Measurements from ENCODE around the gene CIAO2A.

CIAO2A gene

GRCh38 chr15:64105113-64105704 is 11.6 kb upstream of the CIAO2A start:
- Histone ChIP-seq H3K9ac (ENCODE audit: low read depth, low read length) (no peak overlapping the region), H3K4me1 (ENCODE audit: insufficient read depth, low read length) (peaks cover 3% of the 10 kb centered on the region; the same call in 1 of the 2 replicates), H3K27me3 (ENCODE audit: insufficient read depth, low read length, poor library complexity) (no peaks in the 10 kb centered on the region), H3K9me3 (ENCODE audit: insufficient read depth, low read length, severe bottlenecking) (no peaks in the 10 kb centered on the region), H3K4me3 (ENCODE audit: low read depth in 1 of 2, low read length in 2 of 2) (no peak overlapping the region), H3K4me2 (ENCODE audit: insufficient read depth, low read length) (no peak overlapping the region), H2AFZ (ENCODE audit: low read depth, low read length) (no peak overlapping the region), H3K79me2 (ENCODE audit: insufficient read depth, low read length) (peaks cover 98% of the 10 kb centered on the region), H3K36me3 (ENCODE audit: insufficient read depth, low read length) (no peaks in the 10 kb centered on the region), H4K20me1 (ENCODE audit: insufficient read depth, low read length) (peaks cover 57% of the 10 kb centered on the region), H3K27ac (ENCODE audit: low read length) (no peak overlapping the region)
- TF ChIP-seq EZH2 (IDR thresholded peaks at IDR 0.05; ENCODE audit: borderline replicate concordance, low read depth, low read length, severe bottlenecking) (no peak), CTCF (IDR thresholded peaks at IDR 0.05; ENCODE audit: borderline replicate concordance, extremely low read depth, low read length, poor library complexity, severe bottlenecking) (no peak)
- ATAC-seq (ENCODE audit: insufficient read depth, low read depth): no peak
- DNase-seq: no peak

DNA sequence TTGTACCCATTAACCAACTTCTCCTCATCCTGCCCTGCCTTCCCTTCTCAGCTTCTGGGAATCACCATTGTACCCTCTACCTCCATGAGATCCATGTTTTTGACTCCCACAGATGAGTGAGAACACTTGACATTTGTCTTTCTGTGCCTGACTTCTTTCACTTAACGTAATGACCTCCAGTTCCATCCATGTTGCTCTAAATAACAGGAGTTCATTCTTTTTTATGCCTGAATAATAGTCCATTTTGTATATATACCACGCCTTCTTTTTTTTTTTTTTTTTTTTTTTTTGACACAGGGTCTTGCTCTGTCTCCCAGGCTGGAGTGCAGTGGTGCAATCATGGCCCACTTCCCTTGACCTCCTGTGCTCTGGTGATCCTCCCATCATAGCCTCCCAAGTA is 8.9 kb upstream of the CIAO2A start:
- Histone ChIP-seq H3K4me3 (ENCODE audit: low read depth in 1 of 2, low read length in 2 of 2) (no peak overlapping the region), H3K79me2 (ENCODE audit: insufficient read depth, low read length) (peaks cover 99% of the 10 kb centered on the region), H4K20me1 (ENCODE audit: insufficient read depth, low read length) (peaks cover 62% of the 10 kb centered on the region), H3K9ac (ENCODE audit: low read depth, low read length) (no peak overlapping the region), H3K4me2 (ENCODE audit: insufficient read depth, low read length) (no peak overlapping the region), H3K4me1 (ENCODE audit: insufficient read depth, low read length) (peaks cover 16% of the 10 kb centered on the region), H2AFZ (ENCODE audit: low read depth, low read length) (no peak overlapping the region), H3K27me3 (ENCODE audit: insufficient read depth, low read length, poor library complexity) (no peaks in the 10 kb centered on the region), H3K27ac (ENCODE audit: low read length) (no peak overlapping the region), H3K9me3 (ENCODE audit: insufficient read depth, low read length, severe bottlenecking) (no peaks in the 10 kb centered on the region), H3K36me3 (ENCODE audit: insufficient read depth, low read length) (no peaks in the 10 kb centered on the region)
- no peak for DNase-seq
- no peak for TF ChIP-seq CTCF (IDR thresholded peaks at IDR 0.05; ENCODE audit: borderline replicate concordance, extremely low read depth, low read length, poor library complexity, severe bottlenecking)
- no peak for TF ChIP-seq EZH2 (IDR thresholded peaks at IDR 0.05; ENCODE audit: borderline replicate concordance, low read depth, low read length, severe bottlenecking)
- ATAC-seq (ENCODE audit: insufficient read depth, low read depth): no peak

GRCh38 chr15:64100958-64101357 is 7.3 kb upstream of the CIAO2A start:
- peaks cover 25% of the 10 kb centered on the region for H3K4me1 ChIP-seq (ENCODE audit: insufficient read depth, low read length)
- H3K9me3 ChIP-seq (ENCODE audit: insufficient read depth, low read length, severe bottlenecking): no peaks in the 10 kb centered on the region
- no peak overlapping the region for H3K9ac ChIP-seq (ENCODE audit: low read depth, low read length)
- H3K4me2 ChIP-seq (ENCODE audit: insufficient read depth, low read length): no peak overlapping the region
- H4K20me1 ChIP-seq (ENCODE audit: insufficient read depth, low read length): peaks cover 61% of the 10 kb centered on the region
- H3K4me3 ChIP-seq (ENCODE audit: low read depth in 1 of 2, low read length in 2 of 2): no peak overlapping the region
- H2AFZ ChIP-seq (ENCODE audit: low read depth, low read length): no peak overlapping the region
- H3K36me3 ChIP-seq (ENCODE audit: insufficient read depth, low read length): no peaks in the 10 kb centered on the region
- DNase-seq (no peak), ATAC-seq (ENCODE audit: insufficient read depth, low read depth) (no peak)
- peaks cover 99% of the 10 kb centered on the region for H3K79me2 ChIP-seq (ENCODE audit: insufficient read depth, low read length)
- no peaks in the 10 kb centered on the region for H3K27me3 ChIP-seq (ENCODE audit: insufficient read depth, low read length, poor library complexity)
- no peak overlapping the region for H3K27ac ChIP-seq (ENCODE audit: low read length)
- TF ChIP-seq EZH2 (IDR thresholded peaks at IDR 0.05; ENCODE audit: borderline replicate concordance, low read depth, low read length, severe bottlenecking) (no peak), CTCF (IDR thresholded peaks at IDR 0.05; ENCODE audit: borderline replicate concordance, extremely low read depth, low read length, poor library complexity, severe bottlenecking) (no peak)
